GM06990 (cell line): ENCODE measurements around the gene LPGAT1.

Experiments used
- DNase-seq: peaks from one replicate; pipeline ENCODE4 v3.0.0-alpha.2; 2011; ENCODE audit not compliant: insufficient read length; ENCODE audit errors: extremely low read depth
- H3K27me3 ChIP-seq: replicated peaks from 2 replicates; pipeline ENCODE4 v1.6.0; 2011; ENCODE audit warnings: low read length; ENCODE audit not compliant: control insufficient read depth, insufficient read depth
- H3K36me3 ChIP-seq: 2 replicates; pipeline ENCODE4 v1.5.1; 2011; ENCODE audit warnings: low read length; ENCODE audit not compliant: control insufficient read depth, insufficient read depth
- H3K4me3 ChIP-seq: replicated peaks from 2 replicates; pipeline ENCODE4 v1.5.1; 2011; ENCODE audit warnings: low read depth, mild to moderate bottlenecking, control low read depth, low read length
- TF ChIP-seq, protein P1 (sequence below): IDR thresholded peaks from 2 replicates; pipeline ENCODE4 v1.5.1; 2011; ENCODE audit warnings: low read length, control low read depth, mild to moderate bottlenecking, inconsistent platforms; ENCODE audit not compliant: insufficient read depth, poor library complexity, severe bottlenecking

The LPGAT1 gene

DNA sequence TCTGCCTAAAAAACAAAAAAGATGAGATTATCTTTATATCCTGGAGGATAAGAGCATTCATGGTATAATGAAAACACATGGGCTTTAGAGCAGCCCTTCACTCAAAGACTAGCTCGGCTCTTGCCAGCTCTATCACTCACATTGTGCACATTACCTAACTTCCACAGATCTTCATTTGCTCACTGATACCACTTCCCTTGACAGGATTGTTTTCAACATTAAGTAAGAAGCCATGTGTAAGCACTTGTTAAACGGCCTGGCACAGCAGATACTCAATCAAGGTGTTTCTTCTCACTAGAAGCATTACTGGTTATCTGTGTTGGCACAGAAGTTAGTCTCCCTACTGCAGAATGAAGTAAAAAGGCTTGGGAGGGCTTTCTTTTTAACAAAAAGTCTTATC is 18.7 kb downstream of the LPGAT1 start:
- TF ChIP-seq, protein P1, sequence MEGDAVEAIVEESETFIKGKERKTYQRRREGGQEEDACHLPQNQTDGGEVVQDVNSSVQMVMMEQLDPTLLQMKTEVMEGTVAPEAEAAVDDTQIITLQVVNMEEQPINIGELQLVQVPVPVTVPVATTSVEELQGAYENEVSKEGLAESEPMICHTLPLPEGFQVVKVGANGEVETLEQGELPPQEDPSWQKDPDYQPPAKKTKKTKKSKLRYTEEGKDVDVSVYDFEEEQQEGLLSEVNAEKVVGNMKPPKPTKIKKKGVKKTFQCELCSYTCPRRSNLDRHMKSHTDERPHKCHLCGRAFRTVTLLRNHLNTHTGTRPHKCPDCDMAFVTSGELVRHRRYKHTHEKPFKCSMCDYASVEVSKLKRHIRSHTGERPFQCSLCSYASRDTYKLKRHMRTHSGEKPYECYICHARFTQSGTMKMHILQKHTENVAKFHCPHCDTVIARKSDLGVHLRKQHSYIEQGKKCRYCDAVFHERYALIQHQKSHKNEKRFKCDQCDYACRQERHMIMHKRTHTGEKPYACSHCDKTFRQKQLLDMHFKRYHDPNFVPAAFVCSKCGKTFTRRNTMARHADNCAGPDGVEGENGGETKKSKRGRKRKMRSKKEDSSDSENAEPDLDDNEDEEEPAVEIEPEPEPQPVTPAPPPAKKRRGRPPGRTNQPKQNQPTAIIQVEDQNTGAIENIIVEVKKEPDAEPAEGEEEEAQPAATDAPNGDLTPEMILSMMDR, result no peak
- Histone ChIP-seq H3K27me3 (no peaks in the 10 kb centered on the region), H3K36me3 (peaks cover 3% of the 10 kb centered on the region), H3K4me3 (no peak overlapping the region)
- DNase-seq, result no peak

GRCh38 chr1:211811126-211811525 is 19.4 kb downstream of the LPGAT1 start:
- H3K4me3 ChIP-seq, result no peak overlapping the region
- no peak for DNase-seq
- H3K36me3 ChIP-seq, result peaks cover 3% of the 10 kb centered on the region
- H3K27me3 ChIP-seq, result no peaks in the 10 kb centered on the region
- TF ChIP-seq, protein P1, result no peak

GRCh38 chr1:211808475-211808874 is 22.1 kb downstream of the LPGAT1 start:
- TF ChIP-seq, protein P1, result no peak

GRCh38 chr1:211804915-211805314 is 25.6 kb downstream of the LPGAT1 start:
- H3K27me3 ChIP-seq, result no peaks in the 10 kb centered on the region
- DNase-seq, result no peak
- peaks cover 2% of the 10 kb centered on the region for H3K36me3 ChIP-seq
- H3K4me3 ChIP-seq, result no peak overlapping the region
- TF ChIP-seq, protein P1, result no peak

More at GRCh38 chr1:211808475-211808874, 22.1 kb downstream of the LPGAT1 start:
- peaks cover 2% of the 10 kb centered on the region for H3K36me3 ChIP-seq
- DNase-seq, result no peak
- H3K27me3 ChIP-seq, result no peaks in the 10 kb centered on the region
- H3K4me3 ChIP-seq, result no peak overlapping the region

DNA sequence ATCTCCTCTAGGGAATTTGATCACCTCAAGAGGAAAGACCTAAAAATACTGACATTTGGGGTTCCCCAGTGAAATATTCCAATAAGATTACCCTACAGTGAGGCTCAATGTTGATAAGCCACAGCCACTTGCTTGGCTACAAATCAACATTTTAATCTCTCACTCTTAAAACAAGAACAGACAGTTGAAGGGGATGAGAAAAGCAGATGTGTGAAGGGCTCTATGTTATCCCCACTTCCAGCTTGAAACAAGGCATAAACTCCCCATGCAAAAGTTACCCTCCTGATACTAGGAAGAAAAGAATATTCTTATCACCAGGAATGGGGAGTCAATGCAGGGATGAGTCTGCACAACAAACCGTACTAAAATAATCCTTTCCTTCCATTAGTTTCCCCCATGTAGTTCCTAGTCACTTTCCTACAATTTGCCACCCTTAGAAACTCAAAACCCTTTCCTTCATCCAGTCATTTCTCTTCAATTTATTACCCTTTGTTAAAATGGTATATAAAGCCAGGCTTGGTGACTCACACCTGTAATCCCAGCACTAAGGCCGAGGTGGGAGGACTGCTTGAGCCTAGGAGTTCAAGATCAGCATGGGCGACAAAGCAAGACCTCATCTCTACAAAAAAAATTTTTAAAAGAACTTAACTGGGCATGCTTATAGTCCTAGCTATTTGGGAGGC is 29.5 kb downstream of the LPGAT1 start:
- DNase-seq, result no peak
- Histone ChIP-seq H3K36me3 (peaks cover 2% of the 10 kb centered on the region), H3K4me3 (no peak overlapping the region), H3K27me3 (no peaks in the 10 kb centered on the region)
- TF ChIP-seq, protein P1, result no peak

DNA sequence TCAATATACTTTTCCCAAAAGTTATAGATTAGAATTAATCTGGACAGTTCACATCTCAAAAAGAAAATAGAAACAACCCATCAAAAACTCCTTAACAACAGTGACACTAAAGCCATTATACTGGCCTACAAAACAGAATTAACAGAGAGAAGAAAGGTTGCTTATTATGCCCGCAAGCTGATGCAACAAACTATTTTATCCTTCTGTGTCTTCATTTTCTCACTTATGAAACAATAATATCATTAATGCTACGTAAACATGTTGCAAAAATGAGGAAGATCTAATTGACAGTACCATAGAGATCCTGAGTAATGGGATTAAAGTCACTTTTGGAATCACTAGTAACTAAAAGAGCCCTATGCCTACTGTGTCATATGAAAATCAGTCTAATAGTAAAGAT is 32.6 kb downstream of the LPGAT1 start:
- Histone ChIP-seq H3K36me3 (peaks cover 2% of the 10 kb centered on the region), H3K4me3 (no peak overlapping the region), H3K27me3 (no peaks in the 10 kb centered on the region)
- no peak for DNase-seq
- TF ChIP-seq, protein P1, result no peak
